Measurements from ENCODE around the gene UHRF1.
A peak's percentile ranks its signal among the peaks of the same experiment; 100 is the strongest.
"Not testable (repeated sequence)": the region's sequence is repeated elsewhere in the genome, so short reads cannot be mapped to it uniquely, and the experiment has no call there.

UHRF1 gene

DNA sequence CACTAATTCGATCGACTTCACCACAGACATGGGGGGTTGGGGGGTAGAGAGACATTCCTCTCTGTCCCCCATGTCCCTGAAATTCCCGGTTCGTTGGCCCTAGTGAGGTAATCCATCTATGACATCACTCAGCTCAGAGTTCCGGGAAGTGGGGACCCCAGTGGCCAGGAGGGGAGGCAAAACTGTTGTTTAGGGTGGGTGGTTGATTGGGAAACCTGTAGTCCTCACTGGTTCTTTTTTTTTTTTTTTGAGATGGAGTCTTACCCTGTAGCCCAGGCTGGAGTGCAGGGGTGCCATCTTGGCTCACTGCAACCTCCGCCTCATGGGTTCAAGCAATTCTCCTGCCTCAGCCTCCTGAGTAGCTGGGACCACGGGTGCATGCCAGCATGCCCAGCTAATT lies 6.5 kb upstream of the UHRF1 start, which contains the start of gene ARRDC5:
Gene ARRDC5, minus strand, starts transcription at position 101 of the 400 bp plus-strand sequence. Its CDS starts 71 bp downstream, at position 30.
- DNase-seq: no peak

DNA sequence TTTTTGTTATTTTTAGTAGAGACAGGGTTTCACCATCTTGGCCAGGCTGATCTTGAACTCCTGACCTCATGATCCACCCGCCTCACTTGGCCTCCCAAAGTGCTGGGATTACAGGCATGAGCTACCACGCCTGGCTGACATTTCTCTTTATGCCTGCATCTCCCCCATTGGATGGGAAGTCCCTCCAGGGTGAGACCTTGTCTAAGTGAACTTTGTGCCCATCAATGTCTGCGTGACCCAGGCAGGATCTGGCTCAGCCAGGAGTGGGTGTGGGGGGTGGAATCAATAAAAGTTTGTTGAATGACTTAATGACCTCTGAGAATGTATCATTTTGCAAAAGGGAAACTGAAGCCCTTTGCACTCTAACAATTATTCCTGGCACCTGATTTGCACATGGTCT lies 4.8 kb upstream of the UHRF1 start:
- no peak for DNase-seq

DNA sequence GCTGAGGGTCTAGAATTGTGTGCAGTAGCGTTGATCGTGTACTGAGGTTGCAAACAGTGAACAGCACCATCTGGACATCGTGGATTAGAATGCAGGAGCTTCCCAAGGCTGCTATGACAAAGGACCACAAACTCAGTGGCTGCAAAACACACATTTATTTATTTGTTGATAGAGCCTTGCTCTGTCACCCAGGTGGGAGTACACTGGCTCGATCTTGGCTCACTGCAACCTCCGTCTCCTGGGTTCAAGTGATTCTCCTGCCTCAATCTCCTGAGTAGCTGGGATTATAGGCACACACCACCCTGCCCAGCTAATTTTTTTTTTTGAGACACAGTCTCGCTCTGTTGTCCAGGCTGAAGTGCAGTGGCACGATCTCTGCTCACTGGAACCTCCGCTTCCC lies 2.3 kb upstream of the UHRF1 start:
- DNase-seq: no peak

DNA sequence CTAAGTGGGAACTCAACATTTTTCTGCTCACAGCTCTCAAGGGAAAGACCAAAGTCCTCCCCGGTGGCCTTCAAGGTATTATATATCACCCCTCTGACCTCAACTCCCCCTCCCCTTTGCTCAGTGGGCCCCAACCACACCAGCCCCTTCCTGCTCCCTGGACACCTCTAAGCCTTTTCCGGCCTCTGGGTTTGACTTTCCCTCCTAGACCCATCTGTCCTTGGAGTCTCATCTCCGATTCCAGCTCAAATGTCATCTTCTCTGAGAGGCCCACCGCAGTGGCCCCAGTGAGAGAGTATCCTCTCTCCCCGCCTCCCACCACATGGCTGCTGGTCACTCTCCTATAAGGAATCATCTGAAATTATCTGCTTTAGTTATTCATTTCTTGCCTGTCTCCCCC lies 941 bp upstream of the UHRF1 start:
- DNase-seq: no peak

DNA sequence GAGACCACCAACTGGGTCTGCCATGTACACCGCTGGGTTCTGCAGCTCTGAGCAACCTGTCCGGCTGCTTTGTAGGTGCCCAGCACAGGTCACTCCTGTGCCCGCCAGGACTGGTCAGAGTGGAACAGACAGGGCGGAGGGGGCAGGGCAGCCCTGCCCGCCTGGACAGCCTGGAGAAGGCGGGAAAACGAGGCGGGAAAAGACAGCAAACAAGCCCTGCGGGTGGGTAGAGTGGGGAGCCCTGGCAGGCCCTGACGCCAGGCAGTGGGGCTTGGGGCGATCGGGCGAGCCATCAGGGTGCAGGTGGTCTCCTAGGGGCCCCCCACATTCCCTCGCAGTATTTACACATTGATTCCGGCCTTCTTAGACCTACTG lies 533 bp upstream of the UHRF1 start:
- no peak for DNase-seq

DNA sequence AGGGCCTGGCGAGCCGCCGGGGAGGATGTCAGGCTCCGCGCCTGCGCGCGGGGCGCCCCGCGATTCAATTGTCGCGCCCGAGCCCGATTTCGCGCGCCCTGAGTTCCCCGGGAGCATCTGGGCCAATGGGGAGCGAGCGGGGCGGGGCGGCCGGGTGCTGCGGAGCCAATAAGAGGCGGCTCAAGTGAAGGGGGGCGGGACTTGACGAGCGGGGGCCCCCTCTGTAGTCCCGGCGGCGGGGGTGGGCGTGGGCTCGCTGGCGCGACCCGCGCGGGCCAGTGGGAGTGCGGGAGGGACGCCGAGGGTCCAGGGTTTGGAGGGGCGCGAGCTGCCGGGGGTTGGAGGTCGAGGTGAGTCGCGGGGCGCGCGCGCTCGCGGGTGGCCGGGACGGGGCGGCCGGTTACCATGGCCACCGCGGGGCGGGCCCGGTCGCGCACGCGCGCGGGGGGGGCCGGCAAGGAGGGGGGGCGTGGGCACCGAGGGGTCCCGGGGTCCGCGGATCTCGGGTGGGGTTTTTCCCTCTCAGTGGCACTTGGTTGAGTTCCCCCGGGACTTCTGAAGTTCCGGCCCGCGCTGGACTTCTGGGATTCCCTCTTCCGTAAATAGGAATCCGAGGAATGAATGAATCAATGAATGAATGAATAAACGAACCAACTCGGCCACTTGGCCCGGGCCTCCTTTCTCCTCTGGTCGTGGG lies 744 bp downstream of the UHRF1 start:
- peak; percentile 89 to 97 for DNase-seq

DNA sequence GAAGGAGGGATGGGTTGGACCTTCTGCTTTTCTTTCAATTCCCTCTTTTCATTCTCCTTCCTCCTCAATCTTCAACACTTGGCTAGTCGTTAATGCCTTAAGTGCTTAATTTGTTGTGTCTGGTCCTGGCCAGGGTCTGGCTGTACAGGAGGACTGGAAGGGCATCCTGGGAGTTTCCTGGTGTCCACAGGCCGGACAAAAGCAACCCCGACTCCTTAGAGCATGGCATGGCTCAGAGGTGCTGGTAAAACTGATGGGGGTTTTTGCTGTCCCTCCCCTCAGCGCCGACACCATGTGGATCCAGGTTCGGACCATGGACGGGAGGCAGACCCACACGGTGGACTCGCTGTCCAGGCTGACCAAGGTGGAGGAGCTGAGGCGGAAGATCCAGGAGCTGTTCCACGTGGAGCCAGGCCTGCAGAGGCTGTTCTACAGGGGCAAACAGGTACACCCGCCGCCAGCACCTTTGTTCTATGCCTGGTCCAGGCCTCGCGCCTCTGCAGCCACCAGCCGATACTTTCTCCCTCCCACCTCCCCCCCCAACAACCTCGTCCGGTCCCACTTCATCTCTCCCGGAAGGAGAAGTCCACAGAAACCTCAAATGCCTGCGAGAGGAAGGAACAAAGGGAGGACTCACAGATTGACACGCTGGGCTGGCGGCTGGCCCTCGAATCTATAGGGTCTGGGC lies 1.4 kb downstream of the UHRF1 start:
- DNase-seq: no peak

DNA sequence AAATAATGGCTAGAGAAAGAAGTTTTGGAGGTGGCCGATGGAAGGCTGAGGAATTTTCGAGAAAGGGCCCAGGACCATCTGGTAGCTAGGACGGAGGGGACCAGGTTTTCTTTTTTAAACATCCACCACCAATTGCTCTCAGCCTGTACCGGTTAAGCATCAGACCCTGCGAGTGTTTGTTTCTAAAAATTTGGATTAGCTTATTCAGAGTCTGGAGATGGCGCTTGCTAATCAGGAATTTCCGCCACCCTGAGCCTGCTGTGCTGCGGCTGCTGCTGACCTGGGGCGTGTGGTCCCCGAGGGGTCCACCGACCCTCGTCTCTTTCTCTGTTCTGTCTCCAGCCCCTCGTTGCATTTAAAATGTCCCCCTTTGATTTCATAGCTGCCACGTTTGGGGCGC lies 2.0 kb downstream of the UHRF1 start:
- DNase-seq: no peak

DNA sequence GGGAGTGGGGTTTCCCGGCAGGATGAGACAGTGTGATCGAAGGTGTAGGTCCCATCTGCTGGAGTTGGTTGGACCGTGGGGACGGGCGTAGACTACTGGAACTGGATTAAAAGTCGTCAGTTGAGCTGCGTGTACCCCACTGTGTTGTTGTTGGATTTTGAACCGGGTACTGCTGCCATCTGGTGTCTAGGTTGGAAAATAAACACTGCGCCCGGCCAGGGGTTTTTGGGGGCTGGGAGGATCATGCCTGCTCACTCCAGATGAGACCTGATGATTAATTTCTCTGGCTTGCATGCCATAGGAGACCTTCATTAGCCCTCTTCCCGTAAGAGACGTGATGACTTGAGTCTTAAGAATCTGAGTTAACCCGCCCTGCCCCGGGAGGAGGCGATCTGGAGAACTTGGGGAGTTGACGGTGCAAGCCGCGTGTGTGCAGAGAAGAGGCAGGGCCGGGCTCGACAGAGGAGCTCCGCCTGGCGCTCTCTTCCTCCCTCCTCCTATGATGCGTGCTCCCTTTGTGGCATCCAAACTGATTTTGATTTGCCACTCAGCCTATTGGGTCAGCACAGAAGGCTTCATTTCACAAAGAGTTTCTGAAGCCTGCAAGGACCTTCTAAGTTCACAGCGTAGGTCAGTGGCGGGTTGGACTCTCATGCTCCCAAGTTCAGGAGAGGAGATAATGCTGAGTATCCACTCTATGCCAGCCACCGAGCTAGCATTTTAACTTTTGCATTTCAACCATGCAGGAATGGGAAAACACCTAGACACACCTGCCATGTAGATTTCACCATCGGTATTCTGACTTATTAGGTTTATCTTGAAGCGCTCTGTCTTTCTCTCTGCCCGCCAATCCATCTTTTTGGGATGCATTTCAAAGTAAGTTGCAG lies 2.7 kb downstream of the UHRF1 start:
- peak in 1 of 2 experiments; percentile 61 for DNase-seq

DNA sequence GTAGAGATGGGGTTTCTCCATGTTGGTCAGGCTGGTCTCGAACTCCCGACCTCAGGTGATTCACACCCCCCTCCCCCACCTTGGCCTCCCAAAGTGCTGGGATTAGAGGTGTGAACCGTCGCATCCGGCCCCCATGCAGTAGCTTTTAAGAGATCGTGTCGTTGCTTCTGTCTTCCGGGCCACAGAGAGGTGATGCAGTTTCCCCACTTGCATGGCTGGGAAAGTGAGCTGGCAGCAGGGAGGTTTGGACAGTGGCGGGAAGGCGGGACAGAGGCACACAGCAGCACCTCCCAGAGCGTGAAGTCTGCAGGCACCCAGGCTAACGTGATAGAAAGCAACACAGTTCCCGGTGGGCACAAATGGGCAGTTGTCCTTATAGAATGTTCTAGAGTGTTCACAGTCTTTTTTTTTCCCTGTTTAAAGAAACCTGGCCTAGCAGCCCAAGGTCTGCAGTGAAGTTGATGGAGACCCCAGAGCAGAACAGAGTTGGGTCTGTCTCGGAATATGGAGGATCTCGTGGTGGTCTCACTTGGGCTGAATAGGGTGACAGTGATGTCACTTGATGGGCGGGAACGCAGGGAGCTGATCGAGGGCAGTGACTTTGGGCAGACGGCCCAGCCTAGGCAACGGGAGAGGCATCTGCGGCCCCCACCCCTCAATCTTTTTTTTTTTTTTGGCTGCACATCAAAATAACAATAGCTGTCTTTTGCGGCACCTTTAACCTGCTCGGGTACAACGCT lies 4.9 kb downstream of the UHRF1 start:
- DNase-seq: no peak

DNA sequence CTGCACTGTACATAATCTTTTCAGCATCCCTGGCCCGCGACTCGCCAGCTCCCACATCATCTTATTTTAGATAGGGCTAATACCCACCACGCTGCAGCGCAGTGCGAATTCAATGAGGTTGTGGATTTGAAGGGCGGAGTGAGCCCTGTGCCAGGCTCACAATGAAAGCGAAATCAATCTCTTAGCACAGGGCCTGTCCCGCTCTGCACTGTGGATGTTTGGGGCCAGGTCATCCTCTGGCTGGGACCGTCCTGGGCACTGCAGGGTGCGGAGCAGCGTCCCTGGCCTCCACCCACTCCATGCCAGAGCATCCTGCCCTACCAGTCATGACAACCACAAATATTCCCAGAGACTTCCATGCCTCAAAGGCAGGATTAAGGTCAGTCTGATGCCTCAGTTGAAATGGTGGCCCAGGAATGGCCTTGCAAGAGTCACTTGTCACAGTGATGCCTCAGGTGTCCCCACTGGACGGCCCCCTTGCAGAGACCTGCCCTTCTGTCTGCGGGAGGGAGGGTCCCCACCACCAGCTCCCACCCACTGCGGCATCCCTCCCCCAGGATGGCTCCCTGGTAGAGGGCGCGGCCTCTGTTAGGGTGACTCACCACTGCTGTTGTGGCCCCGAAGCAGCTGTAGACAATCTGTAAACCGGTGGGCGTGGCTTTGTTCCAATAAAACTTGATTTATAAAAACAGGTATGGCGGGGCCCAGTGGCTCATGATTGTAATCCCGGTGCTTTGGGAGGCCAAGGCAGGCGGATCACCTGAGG lies 5.6 kb downstream of the UHRF1 start:
- DNase-seq: no peak

DNA sequence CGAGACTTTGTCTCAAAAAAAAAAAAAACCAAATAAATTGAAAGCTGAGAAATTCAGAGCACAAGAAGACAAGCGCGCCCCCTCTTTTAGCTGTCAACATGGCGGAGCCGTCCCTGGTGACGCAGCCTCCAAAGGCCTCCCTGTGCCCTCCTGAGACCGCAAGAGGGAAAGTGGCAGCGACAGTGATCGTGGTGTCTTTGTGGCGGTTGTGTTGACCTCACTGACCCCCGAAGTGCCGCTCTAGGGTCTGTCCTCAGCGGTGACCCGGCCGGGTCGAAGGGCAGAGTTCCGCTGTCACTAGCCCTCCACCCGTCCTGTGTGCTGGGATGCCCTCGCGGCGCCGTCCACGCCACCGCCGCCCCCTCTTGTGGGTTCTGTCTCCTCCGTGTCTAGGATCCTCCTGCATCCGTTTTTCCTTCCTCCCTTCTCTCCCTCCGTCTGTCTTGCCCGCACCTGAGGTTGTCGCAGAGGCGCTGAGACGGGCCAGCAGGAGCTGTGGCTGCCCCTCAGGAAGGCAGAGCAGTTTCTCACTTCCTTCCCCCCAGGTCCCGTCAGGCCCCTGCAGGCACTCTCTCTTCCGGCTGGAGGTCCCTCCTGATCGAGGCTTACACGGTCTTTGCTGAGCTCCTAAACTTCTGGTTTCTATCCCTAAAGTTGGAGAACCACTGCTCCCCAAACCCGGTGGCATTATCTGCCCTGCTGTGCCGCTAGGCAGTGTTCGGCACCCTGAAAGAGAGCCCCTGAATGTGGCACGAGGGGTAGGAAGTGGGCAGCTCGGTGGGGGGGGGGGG lies 7.2 kb downstream of the UHRF1 start:
- no peak for DNase-seq

DNA sequence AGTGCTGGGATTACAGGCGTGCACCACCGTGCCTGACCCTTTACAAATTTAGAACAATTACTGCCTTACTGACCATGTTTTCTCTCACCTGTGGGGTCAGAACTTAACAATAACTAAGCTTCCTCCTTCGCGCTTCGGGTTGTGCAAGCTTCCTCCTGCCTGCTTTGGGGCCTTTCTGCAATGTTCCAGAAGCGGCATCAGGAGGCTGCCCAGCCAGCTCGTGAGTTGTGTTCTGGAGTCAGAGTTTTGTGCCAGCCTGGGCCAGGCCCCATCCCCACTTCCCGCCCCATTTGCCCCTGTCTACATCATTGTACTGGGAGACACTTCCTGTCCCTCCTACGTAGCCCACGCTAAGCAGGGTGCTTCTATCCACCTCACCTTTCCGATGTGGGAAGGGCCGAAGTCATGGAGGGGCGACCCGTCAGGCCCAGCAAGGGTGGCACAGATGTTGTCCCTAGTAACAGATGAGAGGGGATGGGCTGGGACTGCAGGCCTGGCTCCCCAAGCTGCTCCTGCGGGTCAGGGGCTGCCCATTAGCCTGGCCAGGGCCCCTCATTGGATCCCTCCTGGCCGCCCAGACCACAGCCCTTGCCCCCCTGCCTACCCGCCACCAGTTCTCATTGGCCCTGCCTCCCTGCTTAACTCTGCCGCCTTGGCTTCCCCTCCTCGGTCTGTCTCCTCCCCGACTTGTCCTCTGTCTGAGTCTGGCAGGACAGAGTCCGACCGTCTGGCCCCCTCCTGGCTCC lies 13.4 kb downstream of the UHRF1 start:
- DNase-seq: no peak

DNA sequence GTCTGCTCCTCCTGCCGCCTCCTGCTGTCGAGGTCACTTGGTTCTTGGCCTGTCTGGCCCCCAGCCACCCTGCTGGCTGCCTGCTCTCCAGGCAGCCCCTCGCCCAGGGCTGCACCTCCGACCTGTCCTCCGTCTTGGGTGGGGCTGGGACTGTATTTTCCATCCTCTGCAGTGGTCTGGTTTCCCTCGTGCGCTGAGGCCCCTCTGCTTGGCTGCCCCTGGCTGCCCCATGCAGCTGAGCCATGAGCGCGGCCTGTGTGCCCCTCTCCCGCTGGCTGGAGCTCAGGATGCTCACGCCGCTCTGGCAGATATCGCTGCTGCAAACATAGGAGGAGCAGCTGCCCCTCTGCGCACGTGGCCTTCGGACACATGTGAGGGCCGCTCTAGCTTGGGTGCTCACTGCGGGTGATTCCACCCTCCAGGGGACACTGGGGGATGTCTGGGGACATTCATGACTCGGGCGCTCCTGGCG lies 14.0 kb downstream of the UHRF1 start:
- DNase-seq: no peak

DNA sequence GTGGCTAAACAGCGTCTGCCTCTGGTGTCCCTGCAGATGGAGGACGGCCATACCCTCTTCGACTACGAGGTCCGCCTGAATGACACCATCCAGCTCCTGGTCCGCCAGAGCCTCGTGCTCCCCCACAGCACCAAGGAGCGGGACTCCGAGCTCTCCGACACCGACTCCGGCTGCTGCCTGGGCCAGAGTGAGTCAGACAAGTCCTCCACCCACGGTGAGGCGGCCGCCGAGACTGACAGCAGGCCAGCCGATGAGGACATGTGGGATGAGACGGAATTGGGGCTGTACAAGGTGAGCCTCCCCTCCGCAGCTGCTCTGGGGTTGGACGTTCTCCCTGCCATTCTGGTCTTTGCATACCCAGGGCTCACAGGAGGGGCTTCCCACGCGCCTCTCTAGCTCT lies 19.9 kb downstream of the UHRF1 start:
- DNase-seq: no peak

DNA sequence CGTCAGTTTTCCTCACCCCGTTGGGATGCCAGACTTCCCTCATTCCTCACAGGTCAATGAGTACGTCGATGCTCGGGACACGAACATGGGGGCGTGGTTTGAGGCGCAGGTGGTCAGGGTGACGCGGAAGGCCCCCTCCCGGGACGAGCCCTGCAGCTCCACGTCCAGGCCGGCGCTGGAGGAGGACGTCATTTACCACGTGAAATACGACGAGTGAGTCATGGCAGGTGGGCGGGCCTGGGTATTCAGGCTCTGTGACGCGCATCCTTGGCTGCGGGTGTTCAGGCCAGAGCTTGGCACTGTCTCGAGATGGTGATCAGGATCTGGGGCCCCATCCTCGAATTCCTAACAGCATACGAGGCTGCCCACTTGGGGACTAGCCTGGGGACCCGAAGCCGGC lies 21.4 kb downstream of the UHRF1 start:
- DNase-seq: no peak

DNA sequence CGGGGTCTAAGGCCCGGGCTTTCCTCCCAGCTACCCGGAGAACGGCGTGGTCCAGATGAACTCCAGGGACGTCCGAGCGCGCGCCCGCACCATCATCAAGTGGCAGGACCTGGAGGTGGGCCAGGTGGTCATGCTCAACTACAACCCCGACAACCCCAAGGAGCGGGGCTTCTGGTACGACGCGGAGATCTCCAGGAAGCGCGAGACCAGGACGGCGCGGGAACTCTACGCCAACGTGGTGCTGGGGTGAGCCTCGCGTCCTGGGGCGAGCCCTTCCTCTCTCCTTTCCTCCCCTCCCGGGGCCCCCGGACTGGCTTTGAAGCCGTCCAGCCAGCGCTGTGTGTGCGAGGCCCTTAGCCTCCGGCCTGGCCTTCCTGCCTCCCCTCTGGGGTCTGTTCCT lies 23.4 kb downstream of the UHRF1 start:
- DNase-seq: no peak

DNA sequence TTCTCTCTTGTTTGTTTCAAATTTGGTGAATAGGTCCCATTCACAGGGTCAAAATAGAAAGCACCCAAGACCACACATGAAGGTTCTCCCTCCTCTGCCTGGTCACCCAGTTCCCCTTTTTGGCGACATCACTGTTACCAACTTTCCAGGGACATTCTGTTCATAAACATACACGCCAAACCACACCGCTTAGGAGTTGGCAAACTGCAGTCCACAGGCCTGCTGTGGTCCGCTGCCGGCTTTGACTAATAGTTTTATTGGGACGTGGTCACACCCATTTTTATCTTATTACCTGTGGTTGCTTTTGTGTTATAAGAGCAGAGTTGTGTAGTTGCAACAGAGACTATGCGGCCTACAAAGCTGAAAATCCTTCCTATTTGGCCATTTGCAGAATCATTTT lies 24.2 kb downstream of the UHRF1 start:
- no peak for DNase-seq

DNA sequence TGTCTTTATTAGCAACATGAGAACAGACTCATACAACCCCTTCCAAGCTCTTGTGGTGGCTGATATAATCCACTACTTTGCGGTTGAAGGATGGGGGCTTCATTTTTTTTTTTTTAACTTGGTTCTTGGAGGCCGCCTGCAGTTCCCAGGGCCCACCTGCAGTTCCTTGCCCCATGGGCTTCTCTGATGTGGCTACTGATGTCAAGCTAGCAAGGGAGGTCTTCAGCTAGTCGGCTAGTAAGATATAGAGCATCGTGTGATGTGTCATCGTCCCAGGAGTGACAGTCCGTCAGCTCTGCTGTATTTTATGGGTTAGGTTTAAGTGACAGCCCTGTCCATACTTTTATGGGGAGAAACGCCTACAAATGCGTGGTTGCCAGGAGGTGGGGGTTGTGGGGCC lies 26.1 kb downstream of the UHRF1 start:
- DNase-seq: no peak

DNA sequence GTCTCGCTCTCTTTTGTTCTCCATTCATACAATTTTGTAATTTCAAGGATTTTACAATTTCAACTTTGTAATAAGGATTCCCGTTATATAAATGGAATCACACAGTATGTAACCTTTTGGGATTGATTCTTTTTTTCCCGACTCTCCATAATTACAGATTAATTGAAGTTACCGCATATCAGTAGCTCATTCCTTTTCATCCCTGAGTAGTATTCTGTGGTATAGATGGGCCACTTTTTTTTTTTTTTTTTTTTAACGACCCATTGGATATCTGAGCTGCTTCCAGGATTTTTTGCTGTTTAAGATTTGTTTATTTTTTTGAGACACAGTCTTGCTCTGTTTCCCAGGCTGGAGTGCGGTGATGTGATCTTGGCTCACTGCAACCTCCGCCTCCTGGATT lies 27.8 kb downstream of the UHRF1 start:
- no peak for DNase-seq

DNA sequence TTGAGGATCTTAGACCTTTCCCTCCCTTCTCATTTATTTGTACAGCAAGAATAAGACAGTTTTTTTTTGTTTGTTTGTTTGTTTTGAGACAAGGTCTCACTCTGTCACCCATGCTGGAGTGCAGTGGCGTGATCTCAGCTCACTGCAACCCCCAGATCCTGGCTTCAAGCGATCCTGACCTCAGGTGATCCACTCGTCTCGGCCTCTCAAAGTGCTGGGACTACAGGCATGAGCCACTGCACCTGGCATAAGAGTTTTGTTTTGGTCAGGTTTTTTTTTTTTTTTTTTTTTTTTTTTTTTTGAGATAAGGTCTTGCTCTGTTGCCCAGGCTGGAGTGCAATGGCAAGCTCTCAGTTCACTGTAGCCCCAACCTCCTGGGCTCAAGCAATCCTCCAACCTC lies 29.2 kb downstream of the UHRF1 start:
- not testable (repeated sequence) for DNase-seq

Data from NCI-H446 (cell line).